Measurements from ENCODE around the gene RPL27.

The RPL27 gene

GRCh38 chr17:43021741-43022512 lies 23.7 kb downstream of the RPL27 start, which contains the start of gene VAT1:
Gene VAT1 (minus strand): TSS chr17:43022385. CDS start chr17:43022322, 63 bp downstream.
- peak; percentile 54 for DNase-seq

- DNase-seq, result peak; percentile 80
These were observed 26.4 kb downstream of the RPL27 start, which contains the start of gene RND2 for GRCh38 chr17:43024407-43025289. Gene RND2 (plus strand): TSS chr17:43025231. CDS start chr17:43025348, 117 bp downstream.

GRCh38 chr17:43025290-43025657 lies 27.1 kb downstream of the RPL27 start:
- no peak for DNase-seq

- DNase-seq, result no peak
These were observed 27.7 kb downstream of the RPL27 start for GRCh38 chr17:43025766-43026537.

GRCh38 chr17:43026595-43026994 lies 28.4 kb downstream of the RPL27 start:
- no peak for DNase-seq

GRCh38 chr17:43027091-43028032 lies 29.1 kb downstream of the RPL27 start:
- no peak for DNase-seq

GRCh38 chr17:43028221-43028861 lies 30.1 kb downstream of the RPL27 start:
- no peak for DNase-seq

GRCh38 chr17:43030137-43030767 lies 32.0 kb downstream of the RPL27 start:
- no peak for DNase-seq

GRCh38 chr17:43031666-43032065 lies 33.4 kb downstream of the RPL27 start:
- no peak for DNase-seq

GRCh38 chr17:43033948-43034881 lies 36.0 kb downstream of the RPL27 start:
- no peak for DNase-seq

- DNase-seq, result no peak
These were observed 36.7 kb downstream of the RPL27 start for GRCh38 chr17:43034894-43035293.

GRCh38 chr17:43039646-43040045 lies 41.4 kb downstream of the RPL27 start:
- no peak for DNase-seq

- DNase-seq, result no peak
These were observed 42.4 kb downstream of the RPL27 start for GRCh38 chr17:43040655-43041054.

GRCh38 chr17:43042025-43042628 lies 43.9 kb downstream of the RPL27 start:
- DNase-seq, result no peak

GRCh38 chr17:43043307-43043706 lies 45.1 kb downstream of the RPL27 start:
- DNase-seq, result no peak

GRCh38 chr17:43044024-43044423 lies 45.8 kb downstream of the RPL27 start:
- no peak for DNase-seq

GRCh38 chr17:43051969-43052368 lies 53.8 kb downstream of the RPL27 start:
- no peak for DNase-seq

All from stimulated activated CD4-positive, alpha-beta T cell treated with anti-CD3 and anti-CD28 coated beads, Interleukin-1b, Interleukin-23, amount 100 ng/mL, for 48 hours (primary cell).